Measurements from ENCODE around the gene SEC14L1. TPM values are rescaled to one million over a fixed set of nuclear protein-coding genes. Genes with fewer than 3 reads are reported as not detected.
A peak's percentile ranks its signal among the peaks of the same experiment; 100 is the strongest.
"Not testable (repeated sequence)": the region's sequence is repeated elsewhere in the genome, so short reads cannot be mapped to it uniquely, and the experiment has no call there.

SEC14L1 gene
- total RNA-seq, result 90.5 and 92.2 TPM in 2 replicates

DNA sequence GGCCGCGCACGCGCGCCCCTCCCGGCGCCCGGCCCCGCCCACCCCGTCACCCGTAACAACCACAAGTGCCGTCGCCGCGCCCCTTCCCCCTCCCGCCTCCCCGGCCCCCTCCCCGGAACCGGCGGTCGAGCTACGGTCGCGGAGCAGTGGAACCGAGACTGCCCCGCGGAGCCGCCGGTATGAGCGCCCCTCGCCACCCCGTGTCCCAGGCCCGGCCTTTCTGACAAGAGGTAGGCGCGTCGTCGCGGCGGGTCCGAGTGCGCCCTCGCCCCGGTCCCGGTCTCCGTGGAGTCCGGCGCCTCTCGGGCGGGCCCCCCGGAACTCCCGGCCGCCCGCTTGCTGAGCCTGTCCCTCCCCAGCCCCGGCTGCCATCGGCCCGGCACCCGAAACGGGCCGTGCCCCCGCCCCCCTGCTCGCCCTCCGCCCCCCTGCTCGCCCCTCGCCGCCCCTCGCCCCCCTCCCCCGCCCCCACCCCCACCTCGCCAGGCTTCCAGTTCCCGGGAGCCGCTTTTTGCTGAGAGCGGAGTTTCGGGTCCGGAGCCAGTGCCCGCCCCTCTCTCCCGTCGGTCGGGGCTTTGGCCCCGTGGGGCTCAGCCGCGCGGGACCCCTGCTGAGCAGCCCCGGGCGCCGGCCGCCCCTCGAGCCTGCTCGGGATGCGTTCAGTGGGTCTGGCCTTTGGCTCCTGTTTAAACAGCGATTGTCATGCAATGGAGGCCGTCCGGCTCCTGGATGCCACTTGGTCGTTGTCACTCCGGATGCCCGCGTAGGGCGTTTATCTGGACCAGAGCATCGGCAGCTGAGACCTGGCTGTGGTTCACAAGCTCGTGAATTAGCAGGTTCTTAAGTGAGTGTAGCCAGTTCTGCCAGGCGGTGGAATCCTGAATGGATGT is at the start of gene SEC14L1:
Gene SEC14L1 (plus strand): TSS at position 92 of the 890 bp plus-strand sequence. CDS start 2,628 bp downstream, outside the sequence.
- Mint-ChIP-seq H3K27ac (peak within 1 kb of the TSS; percentile 96), H3K36me3 (ENCODE audit: low read depth) (peaks cover 71% of the 10 kb centered on the region), H3K4me1 (ENCODE audit: low read depth) (peaks cover 57% of the 10 kb centered on the region), H3K4me3 (ENCODE audit: low read depth) (peak within 1 kb of the TSS; percentile 85), H3K9me3 (peaks cover 26% of the 10 kb centered on the region), H3K27me3 (ENCODE audit: low read depth) (no peaks in the 10 kb centered on the region)
- intact Hi-C loops (cut with micrococcal nuclease), result loop anchor here (1.0 to 5.0 kb wide), 7 partner anchors 13 to 1216 kb away; partner anchors contain the start of gene SRSF2
- peak; percentile 38 for DNase-seq (ENCODE audit: low spot score)

DNA sequence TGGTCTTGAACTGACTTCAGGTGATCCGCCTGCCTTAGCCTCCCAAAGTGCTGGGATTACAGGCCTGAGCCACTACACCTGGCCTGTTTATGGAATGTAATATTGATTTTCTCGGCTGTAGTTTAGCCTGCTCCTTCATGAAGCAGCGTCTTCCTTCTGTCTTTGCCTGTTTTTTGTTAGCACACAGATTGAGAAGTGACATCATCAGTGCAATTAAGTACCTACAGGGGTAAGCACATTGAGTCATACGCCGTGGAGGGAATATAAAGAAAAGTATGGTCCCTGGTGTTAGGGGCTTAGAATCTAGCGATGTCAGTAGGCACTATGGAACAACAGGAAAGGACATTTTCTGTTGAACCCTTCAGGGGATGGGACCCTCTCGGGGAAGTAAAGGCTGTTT is 48.7 kb upstream of the SEC14L1 start:
- no peak for DNase-seq (ENCODE audit: low spot score)
- H3K4me3 Mint-ChIP-seq (ENCODE audit: low read depth), result peak overlapping the region; percentile 14
- no peaks in the 10 kb centered on the region for H3K27me3 Mint-ChIP-seq (ENCODE audit: low read depth)
- peaks cover 75% of the 10 kb centered on the region for H3K36me3 Mint-ChIP-seq (ENCODE audit: low read depth)
- peaks cover 35% of the 10 kb centered on the region for H3K4me1 Mint-ChIP-seq (ENCODE audit: low read depth)
- H3K27ac Mint-ChIP-seq, result peak overlapping the region; percentile 58
- no peaks in the 10 kb centered on the region for H3K9me3 Mint-ChIP-seq
- intact Hi-C loops (cut with micrococcal nuclease), result no loop called here

DNA sequence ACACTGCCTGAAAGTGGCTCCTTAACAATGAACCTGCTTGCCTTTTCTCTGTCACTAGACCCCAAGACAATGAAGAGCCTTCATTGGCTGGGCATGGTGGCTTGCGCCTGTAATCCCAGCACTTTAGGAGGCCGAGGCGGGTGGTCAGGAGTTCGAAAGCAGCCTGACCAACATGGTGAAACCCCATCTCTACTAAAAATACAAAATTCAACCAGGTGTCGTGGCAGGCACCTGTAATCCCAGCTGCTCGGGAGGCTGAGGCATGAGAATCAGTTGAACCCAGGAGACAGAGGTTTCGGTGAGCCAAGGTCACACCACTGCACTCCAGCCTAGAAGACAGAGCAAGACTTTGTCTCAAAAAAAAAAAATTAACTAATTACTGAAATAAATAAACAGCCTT is 45.3 kb upstream of the SEC14L1 start:
- intact Hi-C loops (cut with micrococcal nuclease), result no loop called here
- H3K4me1 Mint-ChIP-seq (ENCODE audit: low read depth), result peaks cover 23% of the 10 kb centered on the region

DNA sequence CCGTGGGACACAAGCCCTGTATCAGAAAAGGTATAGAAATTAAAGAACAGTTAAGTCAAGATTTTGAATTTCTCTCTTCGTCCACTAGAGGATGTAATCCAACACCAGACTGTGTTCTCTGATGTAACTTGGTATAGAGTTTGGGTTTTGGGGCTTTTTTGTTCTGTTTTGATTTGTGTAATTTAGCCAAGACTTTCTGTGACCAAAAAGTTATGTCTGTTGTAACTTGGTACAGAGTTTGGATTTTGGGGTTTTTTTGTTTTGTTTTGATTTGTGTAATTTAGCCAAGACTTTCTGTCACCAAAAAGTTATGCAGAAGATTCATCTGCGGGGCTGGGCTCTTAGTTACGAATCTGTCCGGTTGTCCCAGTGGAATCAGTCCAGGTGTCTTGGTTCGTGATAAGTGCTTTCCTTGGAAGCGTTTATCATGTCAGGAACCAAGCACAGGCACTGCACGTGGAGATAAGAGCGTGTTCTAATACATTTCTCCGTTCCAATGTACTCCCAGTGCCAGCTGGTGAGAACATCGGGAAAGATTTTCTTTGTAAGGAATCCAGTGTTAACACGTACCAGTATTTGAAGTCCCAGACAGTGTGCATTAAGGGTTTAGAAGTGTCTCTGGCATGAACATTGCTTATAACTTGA is 44.1 kb upstream of the SEC14L1 start:
- H3K9me3 Mint-ChIP-seq, result no peaks in the 10 kb centered on the region
- H3K27me3 Mint-ChIP-seq (ENCODE audit: low read depth), result no peaks in the 10 kb centered on the region
- no peak for DNase-seq (ENCODE audit: low spot score)
- peaks cover 77% of the 10 kb centered on the region for H3K36me3 Mint-ChIP-seq (ENCODE audit: low read depth)
- H3K4me1 Mint-ChIP-seq (ENCODE audit: low read depth), result peaks cover 20% of the 10 kb centered on the region
- H3K27ac Mint-ChIP-seq, result peak overlapping the region; percentile 58
- H3K4me3 Mint-ChIP-seq (ENCODE audit: low read depth), result no peak overlapping the region
- intact Hi-C loops (cut with micrococcal nuclease), result no loop called here

More for the DNA sequence above, 45.3 kb upstream of the SEC14L1 start:
- no peak overlapping the region for H3K4me3 Mint-ChIP-seq (ENCODE audit: low read depth)
- H3K9me3 Mint-ChIP-seq, result no peaks in the 10 kb centered on the region
- no peak for DNase-seq (ENCODE audit: low spot score)
- no peaks in the 10 kb centered on the region for H3K27me3 Mint-ChIP-seq (ENCODE audit: low read depth)
- H3K36me3 Mint-ChIP-seq (ENCODE audit: low read depth), result peaks cover 83% of the 10 kb centered on the region
- H3K27ac Mint-ChIP-seq, result no peak overlapping the region

DNA sequence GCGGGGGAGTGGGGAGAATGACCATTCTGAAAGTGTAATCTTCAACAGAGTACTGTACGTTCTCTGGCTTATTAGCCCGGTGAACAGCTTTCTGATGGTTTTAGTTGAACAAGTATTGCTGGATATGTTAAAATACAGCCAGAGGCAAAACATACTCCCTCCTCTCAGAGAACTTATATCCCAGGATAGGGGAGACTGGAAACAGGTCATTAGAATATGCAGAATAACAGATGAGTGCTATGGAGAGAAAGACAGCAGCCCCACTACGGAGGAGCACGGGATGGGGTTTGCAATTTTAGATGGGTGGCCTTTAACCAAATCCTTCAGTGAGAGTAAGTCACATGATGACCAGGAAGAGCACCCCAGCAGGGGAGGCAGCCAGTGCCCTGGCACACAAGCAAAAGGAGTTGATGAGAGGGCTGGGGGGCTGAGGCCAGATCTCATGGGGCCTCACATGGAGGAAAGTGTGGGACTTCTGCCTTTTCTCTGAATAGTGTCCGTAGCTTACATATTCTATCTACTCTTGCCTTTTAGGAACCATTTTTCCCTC is 43.1 kb upstream of the SEC14L1 start:
- H3K36me3 Mint-ChIP-seq (ENCODE audit: low read depth), result peaks cover 69% of the 10 kb centered on the region
- no peak overlapping the region for H3K27ac Mint-ChIP-seq
- no peaks in the 10 kb centered on the region for H3K27me3 Mint-ChIP-seq (ENCODE audit: low read depth)
- no peak for DNase-seq (ENCODE audit: low spot score)
- peaks cover 14% of the 10 kb centered on the region for H3K4me1 Mint-ChIP-seq (ENCODE audit: low read depth)
- no peak overlapping the region for H3K4me3 Mint-ChIP-seq (ENCODE audit: low read depth)
- no peaks in the 10 kb centered on the region for H3K9me3 Mint-ChIP-seq
- intact Hi-C loops (cut with micrococcal nuclease), result no loop called here

DNA sequence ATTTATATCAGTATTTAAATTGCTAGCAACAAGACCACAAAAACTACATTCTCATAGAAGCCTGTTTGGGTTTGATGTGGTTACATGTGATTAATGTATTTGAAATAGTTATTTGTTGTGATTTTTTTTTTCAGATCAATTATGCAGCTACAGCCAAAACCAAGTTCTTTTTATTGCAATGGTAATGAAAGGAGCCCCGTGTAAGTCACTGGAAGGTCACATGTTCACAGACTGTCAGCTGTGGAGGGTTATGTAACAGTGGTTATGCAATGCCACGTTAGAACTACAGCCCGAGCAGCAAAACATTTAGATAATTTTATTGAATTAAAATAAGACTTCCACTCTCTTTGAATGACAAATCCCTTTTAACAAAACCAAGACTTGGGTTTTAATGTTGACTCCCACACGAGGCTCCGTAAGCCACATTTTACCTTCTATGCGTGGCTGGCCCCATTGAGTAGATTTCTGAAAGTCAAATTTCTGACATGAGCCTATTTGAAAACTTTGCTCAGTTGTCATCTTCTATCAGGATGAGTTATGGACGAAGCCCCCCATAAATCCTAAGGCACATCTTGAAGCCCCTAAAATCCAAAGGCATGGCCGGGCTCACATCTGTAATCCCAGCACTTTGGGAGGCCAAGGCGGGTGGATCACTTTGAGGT is 41.8 kb upstream of the SEC14L1 start:
- H3K9me3 Mint-ChIP-seq, result no peaks in the 10 kb centered on the region
- H3K27ac Mint-ChIP-seq, result no peak overlapping the region
- intact Hi-C loops (cut with micrococcal nuclease), result no loop called here
- no peak for DNase-seq (ENCODE audit: low spot score)
- no peak overlapping the region for H3K4me3 Mint-ChIP-seq (ENCODE audit: low read depth)
- peaks cover 59% of the 10 kb centered on the region for H3K36me3 Mint-ChIP-seq (ENCODE audit: low read depth)
- H3K4me1 Mint-ChIP-seq (ENCODE audit: low read depth), result peaks cover 9% of the 10 kb centered on the region
- H3K27me3 Mint-ChIP-seq (ENCODE audit: low read depth), result no peaks in the 10 kb centered on the region

DNA sequence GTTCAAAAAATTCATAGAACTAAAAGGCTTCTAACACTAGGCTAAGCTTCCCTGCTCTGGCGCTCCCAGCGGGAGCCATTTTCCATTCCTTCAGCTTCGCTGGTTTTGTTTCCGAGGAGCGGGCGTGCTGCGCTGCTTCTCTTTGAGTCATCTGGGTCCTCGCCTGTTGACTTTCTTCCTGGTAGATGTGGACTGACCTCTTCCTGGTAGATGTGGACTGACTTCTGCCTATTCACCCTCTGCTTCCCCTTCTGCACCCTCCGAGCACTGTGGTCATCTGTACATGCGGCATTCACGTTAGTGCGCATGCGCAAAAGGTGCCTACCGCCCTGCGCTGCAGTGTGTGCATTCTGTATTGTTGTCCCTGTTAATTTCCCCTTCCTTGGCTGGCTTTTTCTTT is 40.8 kb upstream of the SEC14L1 start:
- Mint-ChIP-seq H3K27ac (no peak overlapping the region), H3K4me1 (ENCODE audit: low read depth) (peaks cover 9% of the 10 kb centered on the region), H3K27me3 (ENCODE audit: low read depth) (no peaks in the 10 kb centered on the region), H3K4me3 (ENCODE audit: low read depth) (no peak overlapping the region), H3K36me3 (ENCODE audit: low read depth) (peaks cover 51% of the 10 kb centered on the region), H3K9me3 (no peaks in the 10 kb centered on the region)
- DNase-seq (ENCODE audit: low spot score), result no peak
- intact Hi-C loops (cut with micrococcal nuclease), result no loop called here

DNA sequence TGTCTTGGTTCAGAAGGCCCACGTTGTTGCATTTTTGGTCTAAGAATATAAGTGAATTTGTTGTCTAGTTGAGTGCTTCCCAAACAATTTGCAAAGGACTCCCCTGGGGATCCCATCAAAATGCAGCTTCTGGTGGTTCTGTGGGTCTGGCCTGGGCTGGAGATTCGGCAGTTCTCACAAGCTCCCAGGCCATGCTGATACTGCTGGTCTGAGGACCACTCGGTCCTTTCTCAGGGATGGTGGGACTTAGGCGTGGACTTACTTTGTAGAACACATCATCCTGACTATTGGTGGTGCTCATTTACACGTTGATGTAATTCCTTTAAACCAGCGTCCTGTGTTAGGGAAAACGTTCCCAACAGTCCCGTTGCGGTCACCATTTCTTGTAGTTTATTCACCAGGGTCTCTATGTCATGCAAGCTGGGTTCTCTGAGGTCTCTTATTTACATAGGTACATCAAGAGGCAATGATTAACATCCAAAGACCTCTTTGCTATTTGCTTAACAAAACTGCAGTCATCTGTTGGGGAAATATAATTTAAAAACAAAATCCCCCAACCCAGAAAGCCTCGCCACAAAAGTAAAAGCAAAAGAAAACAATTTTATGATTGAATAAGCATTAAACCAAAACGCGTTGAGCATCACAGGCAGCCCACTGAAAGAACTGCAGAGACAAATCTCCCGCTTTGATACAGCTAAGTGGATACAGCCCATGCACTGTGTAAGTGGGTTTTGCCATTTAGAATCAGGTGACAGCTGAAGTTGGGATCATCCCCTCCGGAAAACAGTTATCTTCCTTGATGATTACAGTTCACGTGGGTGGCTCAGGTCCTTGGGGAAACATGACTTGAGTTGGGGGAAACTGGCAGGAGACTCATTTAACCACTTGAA is 39.0 kb upstream of the SEC14L1 start:
- Mint-ChIP-seq H3K4me3 (ENCODE audit: low read depth) (no peak overlapping the region), H3K27me3 (ENCODE audit: low read depth) (no peaks in the 10 kb centered on the region), H3K27ac (peak overlapping the region; percentile 12), H3K9me3 (no peaks in the 10 kb centered on the region), H3K36me3 (ENCODE audit: low read depth) (peaks cover 45% of the 10 kb centered on the region), H3K4me1 (ENCODE audit: low read depth) (peaks cover 9% of the 10 kb centered on the region)
- intact Hi-C loops (cut with micrococcal nuclease), result no loop called here
- no peak for DNase-seq (ENCODE audit: low spot score)

DNA sequence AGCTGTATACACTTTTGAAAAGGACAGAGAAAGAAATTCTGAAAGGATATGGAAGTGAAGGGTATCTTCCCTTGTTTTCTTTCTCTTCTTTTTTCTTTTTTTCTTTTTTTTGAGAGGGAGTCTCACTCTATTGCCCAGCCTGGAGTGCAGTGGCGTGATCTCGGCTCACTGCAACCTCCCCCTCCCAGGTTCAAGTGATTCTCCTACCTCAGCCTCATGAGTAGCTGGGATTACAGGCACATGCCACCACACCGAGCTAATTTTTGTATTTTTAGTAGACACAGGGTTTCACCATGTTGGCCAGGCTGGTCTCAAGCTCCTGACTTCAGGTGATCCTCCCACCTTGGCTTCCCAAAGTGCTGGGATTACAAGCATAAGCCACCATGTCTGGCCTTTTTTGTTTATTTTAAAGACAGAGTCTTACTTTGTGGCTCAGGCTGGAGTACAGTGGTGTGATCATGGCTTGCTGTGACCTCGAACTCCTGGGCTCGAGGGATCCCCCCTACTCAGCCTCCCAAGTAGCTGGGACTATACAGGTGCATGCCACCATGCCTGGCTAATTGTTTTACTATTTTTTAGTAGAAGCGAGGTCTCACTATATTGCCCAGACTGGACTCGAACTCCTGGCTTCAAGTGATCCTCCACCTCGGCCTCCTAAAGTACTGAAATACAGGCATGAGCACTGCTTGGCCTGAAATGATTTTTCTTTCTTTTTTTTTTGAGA is 38.2 kb upstream of the SEC14L1 start:
- H3K27me3 Mint-ChIP-seq (ENCODE audit: low read depth); DNase-seq (ENCODE audit: low spot score); H3K4me1 Mint-ChIP-seq (ENCODE audit: low read depth); H3K27ac Mint-ChIP-seq; H3K9me3 Mint-ChIP-seq; H3K4me3 Mint-ChIP-seq (ENCODE audit: low read depth); intact Hi-C loops (cut with micrococcal nuclease): not testable (repeated sequence)
- H3K36me3 Mint-ChIP-seq (ENCODE audit: low read depth), result peaks cover 39% of the 10 kb centered on the region

DNA sequence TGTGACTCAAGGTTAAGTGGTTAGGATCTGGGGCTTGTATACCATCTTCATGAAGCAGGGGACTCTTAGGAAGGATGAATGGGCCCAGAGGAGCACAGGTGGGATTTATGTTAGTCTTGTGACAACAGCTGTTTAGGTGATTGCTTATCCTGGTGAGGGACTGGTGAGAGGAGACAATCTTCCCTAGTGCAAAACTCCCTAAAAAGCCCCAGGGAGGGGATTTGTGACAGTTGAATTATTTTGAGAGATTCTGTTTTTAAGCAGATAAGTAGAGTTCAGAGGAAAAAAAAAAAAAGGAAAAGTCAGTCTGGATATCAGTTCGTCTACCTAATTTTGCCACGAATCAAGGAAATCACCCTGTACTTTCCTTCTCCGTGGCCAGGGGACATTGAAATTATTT is 35.1 kb upstream of the SEC14L1 start:
- peaks cover 23% of the 10 kb centered on the region for H3K4me1 Mint-ChIP-seq (ENCODE audit: low read depth)
- intact Hi-C loops (cut with micrococcal nuclease), result no loop called here
- H3K4me3 Mint-ChIP-seq (ENCODE audit: low read depth), result no peak overlapping the region
- no peak for DNase-seq (ENCODE audit: low spot score)
- H3K36me3 Mint-ChIP-seq (ENCODE audit: low read depth), result peaks cover 16% of the 10 kb centered on the region
- H3K27me3 Mint-ChIP-seq (ENCODE audit: low read depth), result no peaks in the 10 kb centered on the region
- peak overlapping the region; percentile 12 for H3K27ac Mint-ChIP-seq
- H3K9me3 Mint-ChIP-seq, result no peaks in the 10 kb centered on the region

DNA sequence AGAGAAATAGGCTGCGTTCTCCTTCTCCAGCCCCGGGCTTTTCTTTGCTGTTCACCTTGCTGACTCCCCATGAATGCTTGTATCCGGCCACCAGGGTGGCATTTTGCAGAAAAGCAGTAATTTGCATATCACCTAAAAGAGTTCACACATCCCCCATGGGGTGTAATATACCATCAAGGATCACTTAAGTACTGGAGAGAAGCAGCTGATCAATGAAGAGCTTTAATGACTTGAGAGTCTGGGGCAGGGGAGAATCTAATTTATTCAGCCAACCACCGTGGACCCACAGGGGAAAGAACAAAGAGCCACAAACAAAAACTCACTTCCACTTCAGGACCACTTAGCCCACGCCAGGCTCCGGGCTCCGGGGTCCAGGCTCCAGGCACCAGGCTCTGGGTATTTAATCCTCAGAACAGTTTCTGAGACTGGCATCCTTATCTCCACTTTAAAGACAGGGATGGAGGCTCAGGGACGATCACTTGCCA is 33.9 kb upstream of the SEC14L1 start:
- H3K4me3 Mint-ChIP-seq (ENCODE audit: low read depth), result no peak overlapping the region
- no peak for DNase-seq (ENCODE audit: low spot score)
- no peaks in the 10 kb centered on the region for H3K27me3 Mint-ChIP-seq (ENCODE audit: low read depth)
- intact Hi-C loops (cut with micrococcal nuclease), result no loop called here
- peaks cover 11% of the 10 kb centered on the region for H3K36me3 Mint-ChIP-seq (ENCODE audit: low read depth)
- no peak overlapping the region for H3K27ac Mint-ChIP-seq
- H3K9me3 Mint-ChIP-seq, result no peaks in the 10 kb centered on the region
- H3K4me1 Mint-ChIP-seq (ENCODE audit: low read depth), result peaks cover 25% of the 10 kb centered on the region
